Measurements from ENCODE around the gene PRICKLE2. TPM values are rescaled to one million over a fixed set of nuclear protein-coding genes. Genes with fewer than 3 reads are reported as not detected.

The PRICKLE2 gene
- total and polyA plus RNA-seq, 10 of the 15 experiments (the other 5 are each of a cell fraction or from before 2014, with no cell fraction given) = 0.11 to 2.6 (median 0.69) TPM

DNA sequence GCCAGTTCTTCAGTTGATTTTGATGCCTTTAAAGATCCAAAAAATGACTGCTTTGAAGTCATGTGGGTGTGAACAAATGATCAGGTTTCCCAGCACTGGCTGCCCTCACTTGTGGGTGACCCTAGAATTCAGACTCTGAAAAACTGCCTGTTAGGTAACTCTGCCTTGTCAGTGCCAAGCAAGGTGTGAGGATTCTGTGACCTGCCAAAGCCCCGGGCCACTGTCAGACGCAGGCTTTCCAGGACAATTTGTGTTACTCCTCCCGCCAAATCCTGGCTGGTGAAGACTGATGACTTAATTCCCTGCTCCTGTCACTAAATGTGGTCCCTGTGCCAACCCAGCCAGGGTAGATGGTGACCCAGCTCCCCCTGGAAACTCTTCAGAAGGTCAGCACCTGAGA is 102.8 kb downstream of the PRICKLE2 start:
- no peak overlapping the region for H3K4me3 ChIP-seq
- ATAC-seq (no peak), FAIRE-seq (no peak), DNase-seq (ENCODE audit: low read depth, low spot score) (no peak)
- H3K9ac ChIP-seq (ENCODE audit: control insufficient read depth, insufficient read depth, low read length) = no peak overlapping the region
- H3K36me3 ChIP-seq (ENCODE audit: control insufficient read depth in 2 of 2, insufficient read depth in 2 of 2, low read length in 1 of 2) = no peaks in the 10 kb centered on the region
- TF ChIP-seq WRNIP1 (IDR thresholded peaks at IDR 0.05; ENCODE audit: borderline replicate concordance, low read depth, low read length) = no peak
- no peak for TF ChIP-seq TBL1XR1 (IDR thresholded peaks at IDR 0.05; ENCODE audit: low read depth, low read length)
- no peak for TF ChIP-seq NR2C1 (IDR thresholded peaks at IDR 0.05)
- no peak for TF ChIP-seq RAD51 (IDR thresholded peaks at IDR 0.05)
- no peak for TF ChIP-seq SUPT20H (IDR thresholded peaks at IDR 0.05; ENCODE audit: borderline replicate concordance, control insufficient read depth, low read depth, low read length)
- TF ChIP-seq, protein P1, sequence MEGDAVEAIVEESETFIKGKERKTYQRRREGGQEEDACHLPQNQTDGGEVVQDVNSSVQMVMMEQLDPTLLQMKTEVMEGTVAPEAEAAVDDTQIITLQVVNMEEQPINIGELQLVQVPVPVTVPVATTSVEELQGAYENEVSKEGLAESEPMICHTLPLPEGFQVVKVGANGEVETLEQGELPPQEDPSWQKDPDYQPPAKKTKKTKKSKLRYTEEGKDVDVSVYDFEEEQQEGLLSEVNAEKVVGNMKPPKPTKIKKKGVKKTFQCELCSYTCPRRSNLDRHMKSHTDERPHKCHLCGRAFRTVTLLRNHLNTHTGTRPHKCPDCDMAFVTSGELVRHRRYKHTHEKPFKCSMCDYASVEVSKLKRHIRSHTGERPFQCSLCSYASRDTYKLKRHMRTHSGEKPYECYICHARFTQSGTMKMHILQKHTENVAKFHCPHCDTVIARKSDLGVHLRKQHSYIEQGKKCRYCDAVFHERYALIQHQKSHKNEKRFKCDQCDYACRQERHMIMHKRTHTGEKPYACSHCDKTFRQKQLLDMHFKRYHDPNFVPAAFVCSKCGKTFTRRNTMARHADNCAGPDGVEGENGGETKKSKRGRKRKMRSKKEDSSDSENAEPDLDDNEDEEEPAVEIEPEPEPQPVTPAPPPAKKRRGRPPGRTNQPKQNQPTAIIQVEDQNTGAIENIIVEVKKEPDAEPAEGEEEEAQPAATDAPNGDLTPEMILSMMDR (IDR thresholded peaks at IDR 0.05 in 2 of 3, conservative IDR thresholded peaks at IDR 0.05 in 1 of 3; ENCODE audit: control insufficient read depth in 2 of 3, extremely low read depth in 1 of 3, insufficient read depth in 1 of 3, low read depth in 3 of 3, low read length in 3 of 3) = no peak
- no peak for TF ChIP-seq BHLHE40 (IDR thresholded peaks at IDR 0.05; ENCODE audit: borderline replicate concordance in 1 of 2, low read depth in 2 of 2, low read length in 1 of 2)
- no peak for TF ChIP-seq JUNB (IDR thresholded peaks at IDR 0.05)
- TF ChIP-seq EP300 (IDR thresholded peaks at IDR 0.05; ENCODE audit: borderline replicate concordance in 1 of 2, control insufficient read depth in 1 of 2, low read depth in 2 of 2, low read length in 2 of 2) = no peak
- no peak for TF ChIP-seq PAX5 (IDR thresholded peaks at IDR 0.05; ENCODE audit: borderline replicate concordance, low read depth, low read length)
- TF ChIP-seq, protein P2, sequence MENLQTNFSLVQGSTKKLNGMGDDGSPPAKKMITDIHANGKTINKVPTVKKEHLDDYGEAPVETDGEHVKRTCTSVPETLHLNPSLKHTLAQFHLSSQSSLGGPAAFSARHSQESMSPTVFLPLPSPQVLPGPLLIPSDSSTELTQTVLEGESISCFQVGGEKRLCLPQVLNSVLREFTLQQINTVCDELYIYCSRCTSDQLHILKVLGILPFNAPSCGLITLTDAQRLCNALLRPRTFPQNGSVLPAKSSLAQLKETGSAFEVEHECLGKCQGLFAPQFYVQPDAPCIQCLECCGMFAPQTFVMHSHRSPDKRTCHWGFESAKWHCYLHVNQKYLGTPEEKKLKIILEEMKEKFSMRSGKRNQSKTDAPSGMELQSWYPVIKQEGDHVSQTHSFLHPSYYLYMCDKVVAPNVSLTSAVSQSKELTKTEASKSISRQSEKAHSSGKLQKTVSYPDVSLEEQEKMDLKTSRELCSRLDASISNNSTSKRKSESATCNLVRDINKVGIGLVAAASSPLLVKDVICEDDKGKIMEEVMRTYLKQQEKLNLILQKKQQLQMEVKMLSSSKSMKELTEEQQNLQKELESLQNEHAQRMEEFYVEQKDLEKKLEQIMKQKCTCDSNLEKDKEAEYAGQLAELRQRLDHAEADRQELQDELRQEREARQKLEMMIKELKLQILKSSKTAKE (IDR thresholded peaks at IDR 0.05; ENCODE audit: low read depth, poor library complexity, severe bottlenecking) = no peak
- no peak for TF ChIP-seq IRF4 (IDR thresholded peaks at IDR 0.05; ENCODE audit: low read depth, low read length)
- TF ChIP-seq ZNF207 (IDR thresholded peaks at IDR 0.05; ENCODE audit: borderline replicate concordance) = no peak
- no peak for TF ChIP-seq BCL11A (IDR thresholded peaks at IDR 0.05; ENCODE audit: low read depth, low read length)
- TF ChIP-seq, protein P3, sequence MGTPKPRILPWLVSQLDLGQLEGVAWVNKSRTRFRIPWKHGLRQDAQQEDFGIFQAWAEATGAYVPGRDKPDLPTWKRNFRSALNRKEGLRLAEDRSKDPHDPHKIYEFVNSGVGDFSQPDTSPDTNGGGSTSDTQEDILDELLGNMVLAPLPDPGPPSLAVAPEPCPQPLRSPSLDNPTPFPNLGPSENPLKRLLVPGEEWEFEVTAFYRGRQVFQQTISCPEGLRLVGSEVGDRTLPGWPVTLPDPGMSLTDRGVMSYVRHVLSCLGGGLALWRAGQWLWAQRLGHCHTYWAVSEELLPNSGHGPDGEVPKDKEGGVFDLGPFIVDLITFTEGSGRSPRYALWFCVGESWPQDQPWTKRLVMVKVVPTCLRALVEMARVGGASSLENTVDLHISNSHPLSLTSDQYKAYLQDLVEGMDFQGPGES (IDR thresholded peaks at IDR 0.05) = no peak
- TF ChIP-seq HDAC2 (IDR thresholded peaks at IDR 0.05) = no peak
- no peak for TF ChIP-seq MYC (IDR thresholded peaks at IDR 0.05; ENCODE audit: insufficient read depth, insufficient read length, insufficient replicate concordance, low read length, severe bottlenecking)
- TF ChIP-seq KDM1A (IDR thresholded peaks at IDR 0.05; ENCODE audit: borderline replicate concordance) = no peak
- TF ChIP-seq HCFC1 (IDR thresholded peaks at IDR 0.05; ENCODE audit: low read length) = no peak
- no peak for TF ChIP-seq SMAD5 (IDR thresholded peaks at IDR 0.05; ENCODE audit: low read depth)
- ChIA-PET RAD21 (ENCODE audit: unreplicated experiment) (no interaction called here), POLR2A (no interaction called here), CTCF (no interaction called here), SMC1A (ENCODE audit: uncharacterized antibody, unreplicated experiment) (no interaction called here)
- no peaks in the 10 kb centered on the region for H3K4me1 ChIP-seq (ENCODE audit: control insufficient read depth, insufficient read depth, low read length)
- no peaks in the 10 kb centered on the region for H4K20me1 ChIP-seq (ENCODE audit: control insufficient read depth, insufficient read depth)
- in situ Hi-C loops (cut with MboI) = no loop called here
- no peaks in the 10 kb centered on the region for H3K79me2 ChIP-seq (ENCODE audit: control insufficient read depth, insufficient read depth, low read length)
- H2AFZ ChIP-seq (ENCODE audit: control insufficient read depth, low read depth, low read length) = no peak overlapping the region
- no peaks in the 10 kb centered on the region for H3K27me3 ChIP-seq (replicated peaks in 1 of 2; ENCODE audit: control insufficient read depth in 2 of 2, insufficient read depth in 2 of 2, low read length in 1 of 2)
- WGBS (ENCODE audit: insufficient coverage, insufficient replicate concordance, low lambda C conversion rate, missing lambda C conversion rate) = 7% methylated on average over 3 of the region's 3 CpGs
- BruUV-seq (replicated peaks) = no TSS peak
- no peak overlapping the region for H3K27ac ChIP-seq (ENCODE audit: control insufficient read depth, insufficient read depth)
- intact Hi-C loops (cut with micrococcal nuclease; ENCODE audit: unreplicated experiment) = no loop called here
- H3K4me2 ChIP-seq (ENCODE audit: control insufficient read depth, insufficient read depth) = no peak overlapping the region
- no peaks in the 10 kb centered on the region for H3K9me3 ChIP-seq (replicated peaks; ENCODE audit: control insufficient read depth, insufficient read depth, low read length)

Measured in GM12878 (cell line).